GM12878 (cell line): ENCODE results near the gene SNCAIP. TPM values are rescaled to one million over a fixed set of nuclear protein-coding genes. Genes with fewer than 3 reads are reported as not detected.

Source experiments
- ATAC-seq: fragments of 200-7000 bp; cut with Tn5 transposase; 3 replicates; pipeline ENCODE4 v1.9.1; 2020; ENCODE audit warnings: mild to moderate bottlenecking, moderate library complexity
- BruUV-seq: library from RNA; stranded (reverse); fragments of 400-500 nt; replicated peaks from 2 replicates; lab custom pipeline; 2021; lab: Mats Ljungman, UMichigan
- CTCF ChIA-PET: fragments of 300-600 bp; sonication (Branson Sonifier 250); formaldehyde crosslinking; extraction: SDS; loops from one replicate; lab custom pipeline; 2021; ENCODE audit warnings: inconsistent platforms; lab: Yijun Ruan, JAX
- POLR2A ChIA-PET: fragments of 350-600 bp; formaldehyde crosslinking; extraction: SDS; loops from one replicate; lab custom pipeline; 2021; ENCODE audit warnings: inconsistent platforms; lab: Charles Lee
- RAD21 ChIA-PET: fragments of 300-600 bp; sonication (Branson Sonifier 250); formaldehyde crosslinking; loops from one replicate; lab custom pipeline; 2023; ENCODE audit warnings: antibody characterized with exemption; ENCODE audit not compliant: unreplicated experiment; lab: Charles Lee
- SMC1A ChIA-PET: fragments of 300-600 bp; sonication (Branson Sonifier 250); formaldehyde crosslinking; loops from one replicate; lab custom pipeline; 2023; ENCODE audit not compliant: unreplicated experiment, uncharacterized antibody; lab: Charles Lee
- DNase-seq: peaks from one replicate; pipeline ENCODE4 v3.0.0-alpha.2; 2011; ENCODE audit warnings: low read depth, low spot score
- FAIRE-seq: peaks from 3 replicates; lab custom pipeline; 2011; peaks lifted over from hg19 to GRCh38; lab: Jason Lieb, UNC
- H2AFZ ChIP-seq: 2 replicates; pipeline ENCODE4 v1.6.0; 2011; ENCODE audit warnings: low read depth, low read length, control low read depth; ENCODE audit not compliant: control insufficient read depth
- H3K27ac ChIP-seq: 2 replicates; pipeline ENCODE4 v1.5.1; 2011; ENCODE audit warnings: control low read depth; ENCODE audit not compliant: control insufficient read depth, insufficient read depth
- H3K27me3 ChIP-seq, 2 experiments: replicated peaks in 1 of 2; 2 replicates each; pipeline versions ENCODE4 v1.6.0 to v1.6.1; 2011; ENCODE audit warnings: low read length in 1 of 2; ENCODE audit not compliant: control insufficient read depth in 2 of 2, insufficient read depth in 2 of 2
- H3K36me3 ChIP-seq, 2 experiments: 2 replicates each; pipeline ENCODE4 v1.5.1; 2011; ENCODE audit warnings: low read length in 1 of 2; ENCODE audit not compliant: control insufficient read depth in 2 of 2, insufficient read depth in 2 of 2
- H3K4me1 ChIP-seq: 2 replicates; pipeline ENCODE4 v1.6.1; 2011; ENCODE audit warnings: mild to moderate bottlenecking, low read length, moderate library complexity, mixed read lengths; ENCODE audit not compliant: control insufficient read depth, insufficient read depth
- H3K4me2 ChIP-seq: 2 replicates; pipeline ENCODE4 v1.6.0; 2011; ENCODE audit warnings: control low read depth; ENCODE audit not compliant: control insufficient read depth, insufficient read depth
- H3K4me3 ChIP-seq: fragments of 200-600 bp; sonication (generic); 2 replicates; pipeline ENCODE4 v1.5.1; 2016
- H3K79me2 ChIP-seq: 2 replicates; pipeline ENCODE4 v1.6.0; 2011; ENCODE audit warnings: low read length; ENCODE audit not compliant: control insufficient read depth, insufficient read depth
- H3K9ac ChIP-seq: 2 replicates; pipeline ENCODE4 v1.8.0; 2011; ENCODE audit warnings: low read length, control low read depth, mixed read lengths; ENCODE audit not compliant: control insufficient read depth, insufficient read depth
- H3K9me3 ChIP-seq: replicated peaks from 3 replicates; pipeline ENCODE4 v1.5.1; 2011; ENCODE audit warnings: mild to moderate bottlenecking, low read length; ENCODE audit not compliant: control insufficient read depth, insufficient read depth
- H4K20me1 ChIP-seq: 2 replicates; pipeline ENCODE4 v1.6.0; 2011; ENCODE audit not compliant: control insufficient read depth, insufficient read depth
- ATF2 ChIP-seq: IDR thresholded peaks from 2 replicates; pipeline ENCODE4 v1.6.1; 2012; ENCODE audit warnings: low read length, inconsistent platforms
- CREB1 ChIP-seq: IDR thresholded peaks from 2 replicates; pipeline ENCODE4 v1.6.1; 2012; ENCODE audit warnings: low read depth, mild to moderate bottlenecking, inconsistent platforms
- GATAD2B ChIP-seq: fragments of 450-650 bp; conservative IDR thresholded peaks from 2 replicates; pipeline ENCODE4 v1.6.1; 2017; ENCODE audit warnings: low read depth, mild to moderate bottlenecking, moderate library complexity
- HSF1 ChIP-seq: fragments of 150-350 bp; IDR thresholded peaks from 2 replicates; pipeline ENCODE4 v1.6.1; 2014; ENCODE audit warnings: mild to moderate bottlenecking, low read depth, low read length
- MLLT1 ChIP-seq: fragments of 450-650 bp; IDR thresholded peaks from 2 replicates; pipeline ENCODE4 v1.6.1; 2016; ENCODE audit warnings: mild to moderate bottlenecking
- MYC ChIP-seq: IDR thresholded peaks from 2 replicates; pipeline ENCODE4 v1.6.1; 2011; ENCODE audit warnings: mild to moderate bottlenecking, low read length, moderate library complexity, inconsistent platforms; ENCODE audit not compliant: insufficient read depth, insufficient replicate concordance, insufficient read length, severe bottlenecking
- PRDM15 ChIP-seq: fragments of 450-650 bp; formaldehyde crosslinking; IDR thresholded peaks from 2 replicates; pipeline ENCODE4 v1.4.0; 2020; ENCODE audit warnings: mild to moderate bottlenecking, moderate library complexity
- RAD21 ChIP-seq: IDR thresholded peaks from 2 replicates; pipeline ENCODE4 v1.6.1; 2011; ENCODE audit warnings: mild to moderate bottlenecking, low read depth, low read length, moderate library complexity; ENCODE audit not compliant: insufficient read depth
- RELA ChIP-seq: fragments of 450-650 bp; IDR thresholded peaks from 2 replicates; pipeline ENCODE4 v1.8.0; 2014; ENCODE audit warnings: borderline replicate concordance; ENCODE audit not compliant: partially characterized antibody
- SMAD5 ChIP-seq: IDR thresholded peaks from 2 replicates; pipeline ENCODE4 v1.6.1; 2016; ENCODE audit warnings: antibody characterized with exemption, low read depth
- ZNF24 ChIP-seq: fragments of 450-650 bp; IDR thresholded peaks from 2 replicates; pipeline ENCODE4 v1.6.1; 2017; ENCODE audit warnings: antibody characterized with exemption, mild to moderate bottlenecking
- ZSCAN29 ChIP-seq: fragments of 450-650 bp; IDR thresholded peaks from 2 replicates; pipeline ENCODE4 v1.6.1; 2017; ENCODE audit warnings: mild to moderate bottlenecking, moderate library complexity
- WGBS: methylation state at CpG from one replicate; pipeline ENCODE4 v1.1.6; 2016; ENCODE audit warnings: low lambda C conversion rate; ENCODE audit not compliant: insufficient replicate concordance, insufficient coverage; ENCODE audit errors: missing lambda C conversion rate; 5-methylcytosine and 5-hydroxymethylcytosine counted together
- in situ Hi-C: fragments of 300-500 bp; cut with MboI; formaldehyde crosslinking; loops from 9 replicates; pipeline ENCODE4 v1.14.3; 2018; ENCODE audit warnings: mixed read lengths
- intact Hi-C: fragments of 100-400 bp; cut with micrococcal nuclease; formaldehyde crosslinking; loops from one replicate; pipeline ENCODE4 v1.14.2; 2022; ENCODE audit not compliant: unreplicated experiment
- polyA plus RNA-seq, 11 experiments: library from polyadenylated mRNA; depleted of rRNA in 4 of 11; unstranded in 6 of 11; stranded (reverse) in 5 of 11; fragments of >200 nt; fragmentation: Nextera tagmentation in 4 of 11; fragmentation: Illumina TruSeq in 1 of 11; extraction: Ambion mirVana in 4 of 11; extraction: Trizol in 1 of 11; gene quantifications; 1 replicate in 1 of 11; 2 replicates in 10 of 11; pipeline versions ENCODE4 v1.2.1 to v1.2.3, GENCODE V29; 2011 to 2016; ENCODE audit warnings: inconsistent platforms in 2 of 11, missing spikeins in 2 of 11, low read depth in 1 of 11
- total RNA-seq, 4 experiments: library from RNA; depleted of rRNA in 3 of 4; stranded (reverse); fragments of >200 nt in 3 of 4; fragmentation: Illumina TruSeq in 1 of 4; extraction: Trizol in 1 of 4; gene quantifications; 2 replicates each; pipeline versions ENCODE4 v1.2.1 to v1.2.3, GENCODE V29; 2013 to 2021

The SNCAIP gene
- total and polyA plus RNA-seq, 10 of the 15 experiments (the other 5 are each of a cell fraction or from before 2014, with no cell fraction given): 0.03 to 0.62 (median 0.16) TPM; not detected in 1

- Histone ChIP-seq H3K4me1 (no peaks in the 10 kb centered on the region), H3K27ac (no peak overlapping the region), H3K4me3 (no peak overlapping the region), H4K20me1 (no peaks in the 10 kb centered on the region), H3K9me3 (no peaks in the 10 kb centered on the region), H3K27me3 (no peaks in the 10 kb centered on the region), H2AFZ (no peak overlapping the region; the same call in 1 of the 2 replicates), H3K79me2 (no peaks in the 10 kb centered on the region), H3K36me3 (no peaks in the 10 kb centered on the region), H3K9ac (no peak overlapping the region), H3K4me2 (peak overlapping the region; percentile 1; the same call in 1 of the 2 replicates)
- WGBS: 78% methylated on average over 5 of the region's 5 CpGs
- DNase-seq: no peak
- TF ChIP-seq PRDM15 (CRISPR knock-in tag) (no peak), ZSCAN29 (no peak), CREB1 (no peak), SMAD5 (no peak), HSF1 (no peak), RAD21 (no peak), ATF2 (no peak), ZNF24 (no peak), GATAD2B (no peak), RELA (no peak), MYC (no peak), MLLT1 (no peak)
- ChIA-PET RAD21 (interaction anchor here (1.3 to 1.8 kb wide), 2 partner anchors 10 to 11 kb away, joined by 4 read pairs; no protein-coding TSS in a partner anchor), POLR2A (no interaction called here), CTCF (interaction anchor here (1.4 to 1.7 kb wide), 2 partner anchors 9 to 109 kb away, joined by 6 to 10 read pairs; no protein-coding TSS in a partner anchor), SMC1A (interaction anchor here (0.6 to 2.0 kb wide), 5 partner anchors 9 to 208 kb away, joined by 3 to 9 read pairs (median 3); no protein-coding TSS in a partner anchor)
- in situ Hi-C loops: no loop called here
- no peak for FAIRE-seq
- BruUV-seq: no TSS peak
- ATAC-seq: no peak
- intact Hi-C loops: no loop called here
Measured at GRCh38 chr5:122404018-122404417, 92.0 kb downstream of the SNCAIP start.
